ENCODE results near the gene GLI1. TPM values are rescaled to one million over a fixed set of nuclear protein-coding genes. Genes with fewer than 3 reads are reported as not detected.

Gene GLI1
- total RNA-seq, 1 donor from 2014 or later: 1.3 TPM

DNA sequence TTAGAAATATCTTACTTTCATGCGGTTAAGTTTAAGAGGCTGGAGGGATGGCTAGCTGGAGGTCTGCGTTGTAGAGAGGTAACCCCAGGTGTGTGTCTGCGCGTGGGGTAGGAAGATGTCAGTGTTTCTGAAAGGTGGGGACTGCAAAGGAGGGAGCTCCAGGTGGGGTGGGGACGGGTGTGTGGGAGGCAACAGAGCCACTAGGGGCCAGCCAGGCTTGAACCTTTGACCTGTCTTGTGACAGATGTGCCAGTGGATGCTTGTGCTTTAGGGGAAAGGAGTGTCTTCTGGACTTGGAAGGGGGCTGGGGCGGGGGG, 841 bp downstream of the GLI1 start:
- no peaks in the 10 kb centered on the region for H3K27me3 Mint-ChIP-seq
- CTCF ChIA-PET: interaction anchor here (6.7 kb wide), 1 partner anchor 17 kb away, joined by 74 read pairs; the partner anchor contains the start of gene ARHGAP9
- H3K36me3 Mint-ChIP-seq (ENCODE audit: low read depth): peaks cover 13% of the 10 kb centered on the region
- no peaks in the 10 kb centered on the region for H3K9me3 Mint-ChIP-seq
- TF ChIP-seq, protein P1, sequence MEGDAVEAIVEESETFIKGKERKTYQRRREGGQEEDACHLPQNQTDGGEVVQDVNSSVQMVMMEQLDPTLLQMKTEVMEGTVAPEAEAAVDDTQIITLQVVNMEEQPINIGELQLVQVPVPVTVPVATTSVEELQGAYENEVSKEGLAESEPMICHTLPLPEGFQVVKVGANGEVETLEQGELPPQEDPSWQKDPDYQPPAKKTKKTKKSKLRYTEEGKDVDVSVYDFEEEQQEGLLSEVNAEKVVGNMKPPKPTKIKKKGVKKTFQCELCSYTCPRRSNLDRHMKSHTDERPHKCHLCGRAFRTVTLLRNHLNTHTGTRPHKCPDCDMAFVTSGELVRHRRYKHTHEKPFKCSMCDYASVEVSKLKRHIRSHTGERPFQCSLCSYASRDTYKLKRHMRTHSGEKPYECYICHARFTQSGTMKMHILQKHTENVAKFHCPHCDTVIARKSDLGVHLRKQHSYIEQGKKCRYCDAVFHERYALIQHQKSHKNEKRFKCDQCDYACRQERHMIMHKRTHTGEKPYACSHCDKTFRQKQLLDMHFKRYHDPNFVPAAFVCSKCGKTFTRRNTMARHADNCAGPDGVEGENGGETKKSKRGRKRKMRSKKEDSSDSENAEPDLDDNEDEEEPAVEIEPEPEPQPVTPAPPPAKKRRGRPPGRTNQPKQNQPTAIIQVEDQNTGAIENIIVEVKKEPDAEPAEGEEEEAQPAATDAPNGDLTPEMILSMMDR (IDR thresholded peaks at IDR 0.05): no peak
- peak overlapping the region; percentile 97 for H3K4me3 Mint-ChIP-seq
- peaks cover 64% of the 10 kb centered on the region for H3K4me1 Mint-ChIP-seq
- intact Hi-C loops (cut with micrococcal nuclease): no loop called here
- POLR2A ChIA-PET: interaction anchor here (0.6 to 6.9 kb wide), 7 partner anchors 17 to 1323 kb away, joined by 3 to 133 read pairs (median 6); partner anchors contain the start of genes ARHGAP9, DDIT3 and MARS1
- ATAC-seq (ENCODE audit: low read depth) (no peak), DNase-seq (peak; percentile 32)
- peak overlapping the region; percentile 78 for H3K27ac Mint-ChIP-seq

DNA sequence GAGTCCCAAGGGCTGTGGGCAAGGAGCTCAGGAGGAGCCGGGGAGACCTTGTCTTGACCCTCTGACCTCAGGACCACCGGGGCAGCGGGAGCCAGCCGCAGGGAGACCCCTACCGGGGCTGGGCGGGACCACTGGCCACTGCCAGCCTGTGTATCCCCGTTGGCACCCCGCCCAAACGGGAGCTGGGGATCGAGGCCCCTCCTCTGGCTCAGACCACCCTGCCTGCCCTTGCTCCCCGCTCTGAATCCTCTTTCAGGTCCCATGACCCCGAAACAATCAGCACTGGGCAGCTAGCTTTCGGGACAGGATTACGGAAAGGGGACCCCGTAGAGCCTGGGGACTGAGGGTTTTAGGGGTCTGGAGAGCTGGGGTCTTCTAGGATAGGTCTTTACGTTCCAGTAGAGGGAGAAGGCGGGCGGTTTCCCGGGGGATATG, 1.3 kb downstream of the GLI1 start:
- Mint-ChIP-seq H3K36me3 (ENCODE audit: low read depth) (peaks cover 13% of the 10 kb centered on the region), H3K9me3 (no peaks in the 10 kb centered on the region), H3K4me3 (peak overlapping the region; percentile 97), H3K4me1 (peaks cover 60% of the 10 kb centered on the region), H3K27me3 (no peaks in the 10 kb centered on the region), H3K27ac (peak overlapping the region; percentile 12)
- ChIA-PET POLR2A (interaction anchor here (0.6 to 6.9 kb wide), 8 partner anchors 17 to 1323 kb away, joined by 3 to 133 read pairs (median 6); partner anchors contain the start of genes ARHGAP9 and DDIT3), CTCF (interaction anchor here (1.3 to 6.7 kb wide), 2 partner anchors 16 to 122 kb away, joined by 3 to 74 read pairs; partner anchors contain the start of gene ARHGAP9)
- intact Hi-C loops (cut with micrococcal nuclease): no loop called here
- ATAC-seq (ENCODE audit: low read depth) (no peak), DNase-seq (no peak)
- TF ChIP-seq, protein P1 (IDR thresholded peaks at IDR 0.05): no peak

DNA sequence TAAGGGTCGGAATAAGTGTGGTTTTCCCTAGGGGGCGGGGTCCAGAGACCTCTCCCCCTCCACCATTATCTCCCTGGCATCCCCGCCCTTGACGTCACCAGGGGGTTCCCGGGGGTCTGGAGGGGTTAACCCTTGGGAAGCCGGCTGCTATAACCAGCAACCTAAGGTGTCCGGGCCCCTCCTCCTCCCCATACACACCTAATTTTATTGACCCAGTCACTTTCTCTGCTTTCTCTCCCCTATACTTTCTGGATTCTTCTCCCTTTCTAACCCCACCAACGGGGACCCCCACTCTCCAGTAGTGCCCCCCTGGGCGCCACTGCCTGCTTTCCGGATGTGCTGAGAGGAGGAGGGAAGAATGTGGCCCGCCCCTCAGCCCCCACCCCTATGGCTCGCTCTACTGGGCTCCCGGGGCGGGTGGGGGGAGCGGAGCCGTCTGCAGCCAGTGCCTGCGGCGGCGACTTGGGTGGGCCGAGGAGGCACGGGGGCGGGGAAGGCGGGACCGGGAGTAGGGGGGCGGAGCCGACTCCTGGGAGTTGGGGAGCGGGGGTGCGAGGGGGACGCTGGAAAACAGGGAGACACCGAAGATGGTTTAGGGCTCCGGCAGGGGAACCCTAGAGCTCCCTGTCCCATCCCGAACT, 1.8 kb downstream of the GLI1 start:
- CTCF ChIA-PET: interaction anchor here (0.8 to 6.7 kb wide), 4 partner anchors 8 to 196 kb away, joined by 3 to 74 read pairs (median 4); partner anchors contain the start of gene ARHGAP9
- Mint-ChIP-seq H3K27me3 (no peaks in the 10 kb centered on the region), H3K9me3 (no peaks in the 10 kb centered on the region), H3K27ac (peak overlapping the region; percentile 84), H3K4me3 (peak overlapping the region; percentile 97), H3K4me1 (peaks cover 56% of the 10 kb centered on the region), H3K36me3 (ENCODE audit: low read depth) (peaks cover 13% of the 10 kb centered on the region)
- TF ChIP-seq, protein P1 (IDR thresholded peaks at IDR 0.05): no peak
- POLR2A ChIA-PET: interaction anchor here (0.6 to 6.9 kb wide), 10 partner anchors 9 to 333 kb away, joined by 3 to 133 read pairs (median 5); partner anchors contain the start of genes ARHGAP9, DDIT3 and R3HDM2
- intact Hi-C loops (cut with micrococcal nuclease): no loop called here
- peak; percentile 40 for DNase-seq
- ATAC-seq (ENCODE audit: low read depth): peak; percentile 4

DNA sequence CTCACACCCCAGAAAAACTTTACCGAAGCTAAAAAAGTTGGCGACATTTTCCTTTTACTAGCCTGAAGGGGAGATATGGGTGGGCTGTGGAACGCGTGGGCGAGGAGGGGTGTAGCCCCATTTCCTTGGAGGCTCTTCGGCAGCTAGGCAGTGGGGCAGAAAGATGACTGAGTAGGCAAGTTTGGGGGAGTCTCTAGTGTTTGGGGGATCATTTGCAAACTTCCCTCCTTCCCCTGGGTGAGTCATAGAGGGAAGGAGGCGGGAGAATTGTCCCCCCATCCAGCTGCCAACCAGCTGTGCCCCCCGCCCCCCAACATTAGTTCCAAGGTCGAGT, 2.3 kb downstream of the GLI1 start:
- POLR2A ChIA-PET: interaction anchor here (0.6 to 6.9 kb wide), 8 partner anchors 9 to 244 kb away, joined by 3 to 133 read pairs (median 5); partner anchors contain the start of genes ARHGAP9, DDIT3 and R3HDM2
- intact Hi-C loops (cut with micrococcal nuclease): loop anchor here (1.0 to 2.0 kb wide), 2 partner anchors 15 to 247 kb away; no protein-coding TSS in a partner anchor
- Mint-ChIP-seq H3K27me3 (no peaks in the 10 kb centered on the region), H3K9me3 (no peaks in the 10 kb centered on the region), H3K4me1 (peaks cover 56% of the 10 kb centered on the region), H3K27ac (peak overlapping the region; percentile 84), H3K36me3 (ENCODE audit: low read depth) (peaks cover 13% of the 10 kb centered on the region), H3K4me3 (peak overlapping the region; percentile 97)
- CTCF ChIA-PET: interaction anchor here (0.8 to 6.7 kb wide), 4 partner anchors 9 to 197 kb away, joined by 3 to 74 read pairs (median 4); partner anchors contain the start of gene ARHGAP9
- ATAC-seq (ENCODE audit: low read depth): no peak
- DNase-seq: no peak
- TF ChIP-seq, protein P1 (IDR thresholded peaks at IDR 0.05): no peak

Data from activated B cell treated with CpG ODN at 0.5 μM for 24 hours (primary cell).